Testis (tissue), 2 donors: ENCODE data around the gene FAM221B.

Source experiments
- POLR2A ChIP-seq: fragments of 450-650 bp; IDR thresholded peaks from one replicate; pipeline ENCODE4 v1.6.1; 2017; ENCODE audit warnings: antibody characterized with exemption, mild to moderate bottlenecking, moderate library complexity
- TF ChIP-seq, protein P1 (sequence below), 3 experiments: fragments of 450-650 bp in 2 of 3; fragments of 200-600 bp in 1 of 3; sonication (generic) in 1 of 3; IDR thresholded peaks; one replicate each; pipeline ENCODE4 v1.5.1; 2016 to 2019; ENCODE audit warnings: antibody characterized with exemption in 3 of 3, mild to moderate bottlenecking in 2 of 3, moderate library complexity in 1 of 3

DNA sequence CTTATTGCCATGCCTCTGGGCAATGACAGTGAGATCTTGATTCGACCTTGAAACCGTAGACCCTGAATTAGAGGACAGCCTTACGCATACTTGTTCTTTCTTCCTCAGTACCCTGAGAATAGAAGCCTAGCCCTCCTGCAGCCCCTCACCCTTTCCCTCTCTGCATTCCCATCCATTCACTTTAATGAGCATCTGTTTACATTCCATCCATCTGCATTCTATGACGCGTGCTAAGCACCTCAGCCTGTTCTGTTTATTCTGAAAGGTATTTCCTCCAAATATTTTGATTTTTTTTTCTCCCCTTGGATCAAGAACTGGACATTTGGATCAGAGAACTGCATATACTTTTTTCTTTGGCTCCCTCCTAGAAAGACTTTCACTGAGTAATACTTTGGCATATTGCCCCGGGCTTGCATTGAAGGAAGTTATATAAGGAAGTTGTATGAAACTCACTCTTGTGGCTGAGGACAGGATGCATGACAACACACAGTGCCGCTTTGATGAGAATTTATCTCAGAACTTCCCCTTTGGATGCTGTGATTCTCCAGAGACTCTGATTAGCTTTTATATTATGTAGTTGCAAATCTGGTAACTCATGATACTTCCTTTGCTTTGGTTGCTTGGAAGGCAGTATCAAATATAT is 16.2 kb upstream of the FAM221B start:
- TF ChIP-seq POLR2A: no peak
- TF ChIP-seq, protein P1, sequence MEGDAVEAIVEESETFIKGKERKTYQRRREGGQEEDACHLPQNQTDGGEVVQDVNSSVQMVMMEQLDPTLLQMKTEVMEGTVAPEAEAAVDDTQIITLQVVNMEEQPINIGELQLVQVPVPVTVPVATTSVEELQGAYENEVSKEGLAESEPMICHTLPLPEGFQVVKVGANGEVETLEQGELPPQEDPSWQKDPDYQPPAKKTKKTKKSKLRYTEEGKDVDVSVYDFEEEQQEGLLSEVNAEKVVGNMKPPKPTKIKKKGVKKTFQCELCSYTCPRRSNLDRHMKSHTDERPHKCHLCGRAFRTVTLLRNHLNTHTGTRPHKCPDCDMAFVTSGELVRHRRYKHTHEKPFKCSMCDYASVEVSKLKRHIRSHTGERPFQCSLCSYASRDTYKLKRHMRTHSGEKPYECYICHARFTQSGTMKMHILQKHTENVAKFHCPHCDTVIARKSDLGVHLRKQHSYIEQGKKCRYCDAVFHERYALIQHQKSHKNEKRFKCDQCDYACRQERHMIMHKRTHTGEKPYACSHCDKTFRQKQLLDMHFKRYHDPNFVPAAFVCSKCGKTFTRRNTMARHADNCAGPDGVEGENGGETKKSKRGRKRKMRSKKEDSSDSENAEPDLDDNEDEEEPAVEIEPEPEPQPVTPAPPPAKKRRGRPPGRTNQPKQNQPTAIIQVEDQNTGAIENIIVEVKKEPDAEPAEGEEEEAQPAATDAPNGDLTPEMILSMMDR (IDR thresholded peaks at IDR 0.05): no peak
